K562 (cell line): ENCODE measurements around the gene FBXO46. TPM values are rescaled to one million over a fixed set of nuclear protein-coding genes. Genes with fewer than 3 reads are reported as not detected.

Experiments
- CGGBP1 ChIP-seq: fragments of 250-450 bp; sonication (Bioruptor Pico); IDR thresholded peaks from 2 replicates; pipeline ENCODE4 v1.9.0; 2021; ENCODE audit warnings: mild to moderate bottlenecking
- CREB5 ChIP-seq: fragments of 250-450 bp; sonication (Bioruptor Pico); IDR thresholded peaks from 2 replicates; pipeline ENCODE4 v1.5.0; 2020; ENCODE audit warnings: mild to moderate bottlenecking
- E2F8 ChIP-seq: fragments of 450-650 bp; IDR thresholded peaks from 2 replicates; pipeline ENCODE4 v1.7.1; 2018; ENCODE audit warnings: mild to moderate bottlenecking, low read depth; ENCODE audit not compliant: partially characterized antibody
- MED1 ChIP-seq: sonication (generic); formaldehyde crosslinking; IDR thresholded peaks from 2 replicates; pipeline ENCODE4 v1.8.1; 2023; ENCODE audit warnings: missing genetic modification reagents, borderline replicate concordance
- MYNN ChIP-seq, 2 experiments: sonication (generic); formaldehyde crosslinking in 1 of 2; IDR thresholded peaks; 2 replicates each; pipeline versions ENCODE4 v1.5.0 to v1.6.1; 2016 to 2020; ENCODE audit warnings: antibody characterized with exemption in 1 of 2, missing genetic modification reagents in 1 of 2
- POLR2A ChIP-seq: fragments of 450-650 bp; conservative IDR thresholded peaks from 2 replicates; pipeline ENCODE4 v1.6.1; 2016
- PURB ChIP-seq: sonication (generic); formaldehyde crosslinking; IDR thresholded peaks from 2 replicates; pipeline ENCODE4 v1.9.0; 2021; ENCODE audit warnings: low read depth, mild to moderate bottlenecking, missing genetic modification reagents
- RBFOX2 ChIP-seq: fragments of 200-400 bp; formaldehyde crosslinking; IDR thresholded peaks from 2 replicates; pipeline ENCODE4 v1.6.1; 2017; ENCODE audit warnings: low read depth, mild to moderate bottlenecking, low read length, moderate library complexity
- RFX1 ChIP-seq: fragments of 450-650 bp; IDR thresholded peaks from 2 replicates; pipeline ENCODE4 v1.6.1; 2016; ENCODE audit warnings: mild to moderate bottlenecking, moderate library complexity
- RFX5 ChIP-seq: IDR thresholded peaks from 2 replicates; pipeline ENCODE4 v1.6.1; 2011; ENCODE audit warnings: low read depth, mild to moderate bottlenecking, improper control_type of control experiment, low read length
- SMARCE1 ChIP-seq: fragments of 450-650 bp; IDR thresholded peaks from 2 replicates; pipeline ENCODE4 v1.7.1; 2016; ENCODE audit warnings: mild to moderate bottlenecking
- ZNF253 ChIP-seq: fragments of 250-450 bp; sonication (Bioruptor Pico); conservative IDR thresholded peaks from 2 replicates; pipeline ENCODE4 v1.6.1; 2021; ENCODE audit warnings: mild to moderate bottlenecking
- ZNF318 ChIP-seq, 2 experiments: fragments of 450-650 bp; IDR thresholded peaks; 2 replicates each; pipeline ENCODE4 v1.6.1; 2016; ENCODE audit warnings: mild to moderate bottlenecking in 2 of 2, borderline replicate concordance in 1 of 2, low read depth in 1 of 2, moderate library complexity in 1 of 2
- ZNF436 ChIP-seq: fragments of 250-450, 450-650 bp; sonication (Bioruptor Pico); formaldehyde crosslinking; IDR thresholded peaks from 2 replicates; pipeline ENCODE4 v1.7.0; 2020; ENCODE audit warnings: mild to moderate bottlenecking
- ZZZ3 ChIP-seq: fragments of 450-650 bp; IDR thresholded peaks from 2 replicates; pipeline ENCODE4 v1.6.1; 2016; ENCODE audit warnings: antibody characterized with exemption, mild to moderate bottlenecking, moderate library complexity
- polyA plus RNA-seq, 8 experiments: library from polyadenylated mRNA; depleted of rRNA in 4 of 8; stranded (reverse) in 5 of 8; unstranded in 3 of 8; fragments of >200 nt; fragmentation: Nextera tagmentation in 2 of 8; fragmentation: Illumina TruSeq in 1 of 8; extraction: Ambion mirVana in 2 of 8; extraction: Trizol in 1 of 8; gene quantifications; 2 replicates each; pipeline versions ENCODE4 v1.2.1 to v1.2.3, GENCODE V29; 2011 to 2014; ENCODE audit warnings: inconsistent platforms in 1 of 8, missing spikeins in 1 of 8
- total RNA-seq, 7 experiments: library from RNA; depleted of rRNA in 6 of 7; stranded (reverse); fragments of >200 nt in 6 of 7; fragmentation: Illumina TruSeq in 2 of 7; extraction: Trizol in 2 of 7; gene quantifications; 2 replicates each; pipeline versions ENCODE4 v1.2.1 to v1.2.3, GENCODE V29; 2011 to 2021; ENCODE audit warnings: low replicate concordance in 1 of 7

The FBXO46 gene
- total and polyA plus RNA-seq, 9 of the 15 experiments (the other 6 are each of a cell fraction or from before 2014, with no cell fraction given) = 1.5 to 36.1 (median 7.3) TPM

GRCh38 chr19:45739498-45740439 lies 9.1 kb upstream of the FBXO46 start (continued):
- TF ChIP-seq ZNF436 (CRISPR knock-in tag) (no peak), RBFOX2 (peak; percentile 63), CGGBP1 (CRISPR knock-in tag) (no peak), ZNF253 (CRISPR knock-in tag) (no peak), ZZZ3 (no peak), CREB5 (CRISPR knock-in tag) (no peak), ZNF318 (IDR thresholded peaks at IDR 0.05; ENCODE audit: borderline replicate concordance in 1 of 2, low read depth in 1 of 2) (no peak), PURB (CRISPR knock-in tag) (no peak), SMARCE1 (peak; percentile 8; the same call in 1 of the 2 replicates), RFX1 (no peak), MED1 (CRISPR knock-in tag) (no peak), E2F8 (no peak), POLR2A (peak; percentile 88), MYNN (IDR thresholded peaks at IDR 0.05) (no peak), MYNN (CRISPR knock-in tag; IDR thresholded peaks at IDR 0.05) (no peak), RFX5 (no peak)
